ENCODE data around the gene C1QTNF1. TPM values are rescaled to one million over a fixed set of nuclear protein-coding genes. Genes with fewer than 3 reads are reported as not detected.
A peak's percentile ranks its signal among the peaks of the same experiment; 100 is the strongest.

The C1QTNF1 gene
- total RNA-seq, 1 experiment from 2014 or later = 6.3 TPM

- no peaks in the 10 kb centered on the region for H3K9me3 ChIP-seq (ENCODE audit: low read depth, low read length, poor library complexity, severe bottlenecking)
- BruUV-seq (replicated peaks) = no TSS peak
- no peaks in the 10 kb centered on the region for H3K27me3 ChIP-seq (replicated peaks; ENCODE audit: insufficient read depth, low read depth, low read length, poor library complexity)
- peaks cover 3% of the 10 kb centered on the region for H3K36me3 ChIP-seq (ENCODE audit: insufficient read depth, low read length, poor library complexity, severe bottlenecking)
- no peak for TF ChIP-seq CTCF (conservative IDR thresholded peaks at IDR 0.05; ENCODE audit: low read depth, low read length)
- TF ChIP-seq EZH2 (IDR thresholded peaks at IDR 0.05; ENCODE audit: borderline replicate concordance, low read depth, low read length, poor library complexity, severe bottlenecking) = no peak
- no peak for DNase-seq (ENCODE audit: low spot score)
- POLR2A ChIA-PET (ENCODE audit: low non-redundant PET) = no interaction called here
- peak overlapping the region; percentile 79 for H3K27ac ChIP-seq (ENCODE audit: low read depth, low read length, poor library complexity, severe bottlenecking)
- peak overlapping the region; percentile 82 for H3K4me3 ChIP-seq (ENCODE audit: low read depth, low read length, poor library complexity, severe bottlenecking)
- intact Hi-C loops (cut with micrococcal nuclease; ENCODE audit: unreplicated experiment) = no loop called here
- CTCF ChIA-PET = no interaction called here
- H3K4me1 ChIP-seq (ENCODE audit: insufficient read depth, low read length, poor library complexity, severe bottlenecking) = no peaks in the 10 kb centered on the region
Measured at GRCh38 chr17:79075446-79075750, 51.4 kb downstream of the C1QTNF1 start.

GRCh38 chr17:79075861-79076406 is 52.0 kb downstream of the C1QTNF1 start:
- intact Hi-C loops (cut with micrococcal nuclease; ENCODE audit: unreplicated experiment) = no loop called here
- Histone ChIP-seq H3K9me3 (ENCODE audit: low read depth, low read length, poor library complexity, severe bottlenecking) (no peaks in the 10 kb centered on the region), H3K36me3 (ENCODE audit: insufficient read depth, low read length, poor library complexity, severe bottlenecking) (peaks cover 3% of the 10 kb centered on the region), H3K4me1 (ENCODE audit: insufficient read depth, low read length, poor library complexity, severe bottlenecking) (no peaks in the 10 kb centered on the region), H3K27ac (ENCODE audit: low read depth, low read length, poor library complexity, severe bottlenecking) (no peak overlapping the region), H3K4me3 (ENCODE audit: low read depth, low read length, poor library complexity, severe bottlenecking) (peak overlapping the region; percentile 82), H3K27me3 (replicated peaks; ENCODE audit: insufficient read depth, low read depth, low read length, poor library complexity) (no peaks in the 10 kb centered on the region)
- TSS peak; percentile 68 for BruUV-seq (replicated peaks)
- no peak for TF ChIP-seq CTCF (conservative IDR thresholded peaks at IDR 0.05; ENCODE audit: low read depth, low read length)
- no peak for TF ChIP-seq EZH2 (IDR thresholded peaks at IDR 0.05; ENCODE audit: borderline replicate concordance, low read depth, low read length, poor library complexity, severe bottlenecking)
- POLR2A ChIA-PET (ENCODE audit: low non-redundant PET) = no interaction called here
- DNase-seq (ENCODE audit: low spot score) = no peak
- CTCF ChIA-PET = no interaction called here

- H3K27me3 ChIP-seq (replicated peaks; ENCODE audit: insufficient read depth, low read depth, low read length, poor library complexity) = no peaks in the 10 kb centered on the region
- no peaks in the 10 kb centered on the region for H3K9me3 ChIP-seq (ENCODE audit: low read depth, low read length, poor library complexity, severe bottlenecking)
- ChIA-PET CTCF (no interaction called here), POLR2A (ENCODE audit: low non-redundant PET) (no interaction called here)
- no peaks in the 10 kb centered on the region for H3K4me1 ChIP-seq (ENCODE audit: insufficient read depth, low read length, poor library complexity, severe bottlenecking)
- no peak for TF ChIP-seq CTCF (conservative IDR thresholded peaks at IDR 0.05; ENCODE audit: low read depth, low read length)
- no peak for TF ChIP-seq EZH2 (IDR thresholded peaks at IDR 0.05; ENCODE audit: borderline replicate concordance, low read depth, low read length, poor library complexity, severe bottlenecking)
- intact Hi-C loops (cut with micrococcal nuclease; ENCODE audit: unreplicated experiment) = no loop called here
- H3K36me3 ChIP-seq (ENCODE audit: insufficient read depth, low read length, poor library complexity, severe bottlenecking) = peaks cover 3% of the 10 kb centered on the region
- no peak for DNase-seq (ENCODE audit: low spot score)
- BruUV-seq (replicated peaks) = no TSS peak
- H3K4me3 ChIP-seq (ENCODE audit: low read depth, low read length, poor library complexity, severe bottlenecking) = no peak overlapping the region
- H3K27ac ChIP-seq (ENCODE audit: low read depth, low read length, poor library complexity, severe bottlenecking) = no peak overlapping the region
Measured at GRCh38 chr17:79077587-79077986, 53.6 kb downstream of the C1QTNF1 start.
